GM03348 (cell line): Measurements from ENCODE around the gene NHLRC4.

Source experiments
- DNase-seq: peaks from one replicate; pipeline ENCODE4 v3.0.0; 2012; ENCODE audit warnings: low spot score

NHLRC4 gene, protein sequence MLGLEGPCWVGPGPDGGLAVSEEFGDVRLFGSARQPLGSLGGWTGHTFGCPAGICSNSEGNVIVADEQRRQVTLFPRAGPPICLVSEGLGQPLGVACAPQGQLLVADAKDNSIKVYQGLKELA

DNA sequence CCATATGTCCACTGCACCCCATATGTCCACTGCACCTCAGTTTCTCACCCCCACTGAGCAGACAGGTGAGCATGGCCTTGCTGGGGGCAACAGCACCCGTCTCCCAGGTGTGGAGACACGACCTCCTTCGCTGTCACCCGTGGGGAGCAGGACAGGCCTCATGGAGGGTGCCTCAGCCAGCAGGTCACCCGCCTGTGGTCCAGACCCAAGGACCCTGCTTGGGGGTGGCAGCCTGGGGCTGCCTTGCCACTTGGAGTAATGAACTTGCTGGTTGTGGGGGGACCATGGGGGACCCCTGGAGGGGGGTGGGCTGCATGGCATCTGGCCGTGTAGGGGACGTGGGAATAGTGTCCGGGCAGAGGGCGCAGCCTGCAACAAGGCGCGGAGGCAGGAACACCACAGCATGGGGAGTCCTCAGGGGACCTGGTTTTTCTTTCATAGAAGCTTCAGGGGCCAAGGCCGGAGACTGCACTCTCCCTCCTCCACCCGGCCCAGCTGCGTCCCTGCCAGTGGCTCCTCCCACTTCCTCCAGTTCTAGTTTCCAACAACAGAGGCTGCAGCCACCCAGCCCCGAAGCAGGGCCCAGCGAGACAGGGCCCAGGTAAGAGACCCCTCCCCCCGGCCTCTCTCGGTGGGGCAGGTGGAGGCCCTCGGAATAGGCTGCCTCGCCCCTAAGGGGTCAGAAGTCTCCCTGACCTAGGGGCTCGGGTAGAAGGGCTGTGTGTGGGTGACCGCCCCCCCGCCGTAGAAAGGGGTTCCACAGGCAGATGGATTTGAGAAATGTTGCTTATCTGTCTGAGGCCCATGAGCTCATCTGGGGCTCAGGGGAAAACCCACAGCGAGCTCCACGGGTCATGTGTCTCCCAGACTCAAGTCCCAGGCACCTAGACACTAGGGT is at the start of gene NHLRC4:
Gene NHLRC4, plus strand, starts transcription at position 531 of the 898 bp plus-strand sequence. CDS start 1,043 bp downstream, outside the sequence.
- peak; percentile 65 for DNase-seq

DNA sequence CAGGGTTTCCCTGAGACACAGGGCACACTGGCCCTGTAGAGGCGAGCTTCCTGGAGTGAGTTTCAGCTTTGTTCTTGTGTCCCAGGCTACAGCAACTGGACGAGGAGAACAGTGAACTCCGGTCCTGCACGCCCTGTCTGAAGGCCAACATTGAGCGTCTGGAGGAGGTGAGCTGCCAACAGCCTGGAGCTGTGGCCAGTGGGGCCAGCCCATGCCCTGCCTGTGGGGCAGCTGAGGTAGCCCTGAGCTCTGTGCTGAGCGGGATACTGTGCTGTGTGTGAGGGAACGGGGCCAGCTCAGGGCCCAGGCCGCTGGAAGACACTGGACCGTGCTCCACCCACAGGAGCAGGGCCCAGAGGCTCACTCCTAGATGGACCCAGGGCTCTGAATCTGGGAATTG is 47.9 kb upstream of the NHLRC4 start:
- no peak for DNase-seq

DNA sequence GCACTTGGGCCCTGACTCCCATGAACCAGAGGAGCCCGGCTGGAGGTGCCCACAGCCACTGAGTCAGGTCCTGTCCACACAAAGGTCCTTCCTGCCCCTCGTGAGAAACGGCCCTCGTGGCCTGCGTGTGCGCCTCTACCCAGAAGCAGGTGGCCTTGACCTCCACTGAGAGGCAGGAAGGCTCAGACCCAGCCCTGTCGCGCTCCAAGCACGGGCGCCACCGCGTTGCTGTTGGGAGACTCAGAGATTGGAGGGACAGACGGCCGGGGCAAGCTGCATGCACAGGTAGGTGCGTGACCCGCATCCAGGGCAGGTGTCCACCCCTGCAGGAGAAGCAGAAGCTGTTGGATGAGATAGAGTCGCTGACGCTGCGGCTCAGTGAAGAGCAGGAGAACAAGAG is 47.4 kb upstream of the NHLRC4 start:
- DNase-seq: no peak

DNA sequence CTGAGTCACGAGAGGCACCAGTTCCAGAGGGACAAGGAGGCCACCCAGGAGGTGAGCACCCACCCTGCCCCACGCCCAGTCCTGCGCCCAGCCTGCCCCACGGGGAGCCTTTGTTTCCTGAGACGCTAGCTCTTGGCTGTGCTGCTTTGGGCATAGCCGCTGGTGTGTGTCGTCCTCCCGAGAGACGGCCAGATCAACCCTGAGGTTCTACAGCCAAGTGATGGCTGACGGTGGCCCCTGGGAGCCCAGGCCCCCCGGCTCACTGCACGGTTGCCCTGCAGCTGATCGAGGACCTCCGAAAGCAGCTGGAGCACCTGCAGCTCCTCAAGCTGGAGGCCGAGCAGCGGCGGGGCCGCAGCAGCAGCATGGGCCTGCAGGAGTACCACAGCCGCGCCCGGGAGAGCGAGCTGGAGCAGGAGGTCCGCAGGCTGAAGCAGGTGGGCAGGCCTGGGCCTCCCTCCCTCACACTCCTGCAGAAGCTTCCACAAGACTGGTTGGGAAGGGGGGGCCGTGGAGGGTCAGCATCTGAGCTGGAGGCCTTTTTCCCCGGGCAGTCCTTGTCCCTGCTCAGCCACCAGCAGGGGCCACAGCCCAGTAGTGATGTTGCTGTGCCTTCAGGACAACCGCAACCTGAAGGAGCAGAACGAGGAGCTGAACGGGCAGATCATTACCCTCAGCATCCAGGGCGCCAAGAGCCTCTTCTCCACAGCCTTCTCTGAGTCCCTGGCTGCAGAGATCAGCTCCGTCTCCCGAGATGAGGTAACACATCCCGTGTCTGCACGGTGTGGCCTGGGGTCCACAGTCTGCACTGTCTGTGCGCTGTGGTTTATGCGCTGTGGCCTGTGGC is 46.7 kb upstream of the NHLRC4 start:
- no peak for DNase-seq

DNA sequence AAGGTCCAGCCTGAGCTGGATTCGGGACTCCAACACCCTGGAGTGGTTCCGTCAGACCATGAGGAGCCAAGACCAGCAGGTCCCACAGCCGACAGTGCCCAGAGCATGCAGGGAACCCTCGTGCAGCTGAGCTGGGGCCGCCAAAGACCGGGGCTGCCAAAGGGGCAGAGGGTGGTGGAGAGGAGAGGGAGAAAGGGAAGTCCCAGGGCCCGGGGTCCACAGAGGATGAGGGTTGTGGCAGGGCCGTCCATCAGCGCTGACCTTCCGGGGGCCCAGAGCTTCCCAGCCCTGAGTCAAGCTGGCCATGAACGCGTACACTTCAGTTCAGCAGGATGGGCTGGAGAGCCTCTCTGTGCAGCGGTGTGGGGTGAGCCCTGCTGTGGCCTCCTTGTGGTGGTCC is 46.0 kb upstream of the NHLRC4 start:
- no peak for DNase-seq

DNA sequence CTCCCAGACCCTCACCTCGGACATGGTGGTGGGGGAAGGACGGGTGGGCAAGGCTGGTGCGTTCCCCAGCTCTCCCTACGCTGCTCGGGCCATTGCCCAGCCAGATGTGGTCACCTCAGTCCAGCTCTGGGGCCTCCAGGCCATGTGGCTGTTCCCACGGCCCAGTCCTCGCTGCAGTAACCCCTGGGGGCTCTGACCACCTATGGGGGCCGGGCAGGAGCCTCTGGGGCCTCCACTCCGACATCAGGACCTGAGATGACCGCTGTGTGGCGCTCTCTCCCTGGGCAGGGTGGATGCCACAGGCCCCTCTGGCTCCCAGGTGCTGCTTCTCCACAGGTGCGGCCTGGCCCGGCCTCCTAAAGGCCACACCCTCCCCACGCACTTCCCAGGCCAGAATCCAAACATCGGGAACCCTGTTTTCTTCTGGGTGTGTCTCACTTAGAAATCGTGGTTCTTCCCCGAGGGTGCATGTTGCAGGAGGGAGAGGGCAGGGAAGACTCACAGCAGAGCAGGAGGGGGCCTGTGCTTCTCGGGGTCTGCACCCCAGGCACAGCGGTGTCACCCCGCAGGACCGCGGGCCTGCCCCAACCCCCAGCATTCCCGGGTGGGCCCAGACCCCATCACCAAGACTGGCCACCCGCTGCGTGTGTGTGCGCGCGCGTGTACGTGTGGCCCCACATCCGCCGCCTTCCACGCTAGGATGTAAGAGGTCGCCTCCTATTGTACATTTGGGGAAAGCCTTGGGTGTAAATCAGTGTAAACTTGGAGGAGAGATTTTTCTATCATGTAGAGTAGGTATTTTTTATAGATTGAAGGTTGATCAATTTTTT is 45.2 kb upstream of the NHLRC4 start:
- DNase-seq: no peak

DNA sequence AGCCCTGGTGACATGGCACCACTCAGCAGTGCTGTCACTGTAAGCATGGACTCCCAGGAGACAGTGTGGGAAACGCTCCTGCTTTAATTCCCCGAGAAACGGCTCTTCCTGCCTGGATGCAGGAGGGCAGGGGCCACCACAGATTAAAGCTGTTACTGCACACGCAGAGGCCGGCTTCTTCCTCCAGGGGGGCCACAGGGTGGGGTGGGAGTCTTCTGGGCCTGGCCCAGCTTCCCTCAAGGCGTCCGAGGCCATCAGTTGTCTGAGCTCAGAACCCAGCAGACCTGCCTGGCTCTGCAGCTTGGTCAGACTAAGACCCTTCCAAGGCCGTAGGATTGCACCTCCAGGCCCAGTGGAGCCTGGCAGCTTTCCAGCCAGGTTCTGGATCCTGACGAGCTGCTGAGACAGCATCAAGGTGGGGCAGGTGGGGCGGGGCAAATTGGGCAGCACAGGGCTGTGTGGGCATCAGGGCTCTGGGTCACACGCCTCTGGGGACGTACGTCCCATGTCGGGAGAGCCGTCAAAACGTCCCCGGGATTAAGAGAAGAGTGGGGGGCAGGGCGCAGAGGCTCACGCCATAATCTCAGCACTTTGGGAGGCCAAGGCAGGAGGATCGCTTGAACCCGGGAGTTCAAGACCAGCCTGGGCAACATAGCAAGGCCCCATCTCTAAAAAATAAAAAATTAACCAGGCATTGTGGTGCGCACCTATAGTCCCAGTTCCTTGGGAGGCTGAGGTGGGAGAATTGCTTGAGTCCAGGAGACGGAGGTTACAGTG is 44.3 kb upstream of the NHLRC4 start:
- no peak for DNase-seq

DNA sequence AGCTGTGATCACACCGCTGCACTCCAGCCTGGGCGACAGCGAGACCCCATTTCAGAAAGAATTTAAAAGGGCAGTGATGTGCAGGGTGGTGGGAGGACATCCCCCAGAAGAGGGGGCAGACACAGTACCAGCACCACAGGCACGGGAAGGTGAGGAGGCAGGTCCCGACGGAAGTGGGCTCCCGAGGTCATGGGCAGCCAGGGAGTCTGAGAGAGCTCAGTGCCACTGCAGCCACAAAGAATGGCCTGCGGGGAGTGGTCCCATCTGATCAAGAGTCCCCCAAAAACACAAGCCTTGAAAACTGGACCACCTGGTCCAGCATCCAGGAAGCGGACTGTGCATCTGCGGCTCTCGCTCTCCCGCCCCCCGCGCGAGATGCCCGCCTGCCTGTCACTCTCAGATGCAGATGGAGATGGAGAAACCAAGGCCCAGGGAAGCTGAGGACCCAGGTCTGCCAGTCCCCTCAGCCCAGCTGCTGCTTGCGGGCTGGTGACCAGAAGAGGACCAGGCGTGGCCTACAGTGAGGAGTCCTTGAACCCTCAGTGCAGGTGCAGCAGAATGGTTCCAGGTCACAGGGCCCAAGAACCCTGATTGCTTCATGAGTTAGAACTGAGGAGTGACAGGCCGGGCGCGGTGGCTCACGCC is 43.6 kb upstream of the NHLRC4 start:
- DNase-seq: no peak

DNA sequence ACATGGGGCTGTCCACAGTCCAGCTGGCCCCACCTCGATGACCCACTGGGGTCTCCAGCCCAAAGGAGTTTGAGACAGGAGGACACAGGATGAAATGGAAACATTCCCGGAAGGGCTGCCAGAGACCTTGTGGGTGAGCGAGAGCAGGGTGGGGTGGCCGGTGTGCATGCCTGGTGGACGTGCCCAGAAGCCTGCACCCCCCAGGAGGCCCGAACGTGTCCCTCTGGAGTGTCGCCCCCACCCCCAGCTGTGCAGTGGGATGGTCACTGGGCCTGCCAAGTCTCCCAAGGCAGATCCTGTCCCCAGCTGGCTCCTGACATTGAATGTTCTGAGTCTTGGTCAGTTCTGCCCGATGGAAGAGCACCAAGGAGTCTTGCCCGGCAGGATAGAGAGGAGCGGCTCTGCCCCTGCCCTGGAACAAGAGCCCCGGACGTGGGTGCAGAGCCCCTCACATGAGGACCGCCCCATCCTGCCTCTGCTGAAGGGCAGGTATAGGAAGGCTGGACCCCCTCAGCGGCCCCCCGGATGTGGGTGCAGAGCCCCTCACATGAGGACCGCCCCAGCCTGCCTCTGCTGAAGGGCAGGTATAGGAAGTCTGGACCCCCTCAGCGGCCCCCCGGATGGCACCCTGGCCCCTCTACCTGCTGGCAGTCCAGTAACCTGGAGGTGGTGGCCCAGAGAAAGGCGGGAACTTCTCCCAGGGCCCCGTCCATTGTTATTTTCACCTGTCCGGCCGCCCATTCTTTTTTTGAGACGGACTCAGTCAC is 42.3 kb upstream of the NHLRC4 start:
- DNase-seq: no peak

DNA sequence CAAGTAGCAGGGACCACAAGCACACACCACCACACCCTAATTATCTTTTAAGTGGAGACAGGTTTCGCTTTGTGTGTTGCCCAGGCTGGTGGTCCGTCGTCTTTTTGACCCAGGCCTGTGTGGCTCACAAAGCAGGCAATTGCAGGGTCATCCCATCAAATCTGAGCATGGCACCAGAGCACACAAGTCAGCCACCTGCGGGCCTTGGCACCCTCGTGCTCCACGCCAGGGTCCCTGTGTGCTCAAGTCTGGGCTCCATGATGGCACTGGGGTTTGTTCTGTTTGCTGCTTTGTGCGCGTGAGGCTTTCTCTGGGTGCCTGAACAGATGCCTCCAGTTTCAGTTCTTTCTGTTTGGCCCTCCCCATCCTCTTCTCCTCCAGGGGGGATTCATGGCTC is 41.7 kb upstream of the NHLRC4 start:
- DNase-seq: no peak

DNA sequence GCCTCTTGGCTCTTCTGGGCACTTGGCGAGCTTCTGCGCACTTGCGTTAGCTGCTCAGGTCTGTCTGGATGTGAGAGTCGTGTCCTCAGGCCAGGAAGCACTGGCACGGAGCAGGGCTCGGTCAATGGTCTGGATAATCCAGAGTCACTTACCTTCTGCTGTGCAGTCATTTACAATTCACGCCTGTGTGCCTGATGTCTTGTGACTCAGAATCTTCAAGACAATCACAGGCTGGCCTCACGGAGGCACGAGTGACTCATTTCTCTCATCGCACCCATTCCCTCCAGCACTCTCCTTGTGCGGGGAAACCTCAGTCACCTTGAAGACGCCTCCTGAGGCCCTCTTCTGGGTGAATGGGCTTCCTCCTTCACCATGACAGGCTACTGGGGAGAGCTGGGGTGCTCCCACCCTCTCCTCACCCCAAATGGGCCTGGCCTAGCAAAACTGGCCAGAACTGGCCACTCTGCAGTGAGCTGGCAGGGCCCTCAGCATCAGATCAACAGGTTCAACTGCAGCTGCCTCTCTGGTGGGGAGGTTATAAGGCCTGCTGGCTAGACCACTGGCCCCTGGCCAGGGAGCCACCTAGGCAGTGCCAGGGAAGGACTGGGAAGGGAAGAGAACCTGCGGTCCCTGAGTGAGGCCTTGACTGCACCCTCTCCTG is 41.2 kb upstream of the NHLRC4 start:
- peak; percentile 82 for DNase-seq

DNA sequence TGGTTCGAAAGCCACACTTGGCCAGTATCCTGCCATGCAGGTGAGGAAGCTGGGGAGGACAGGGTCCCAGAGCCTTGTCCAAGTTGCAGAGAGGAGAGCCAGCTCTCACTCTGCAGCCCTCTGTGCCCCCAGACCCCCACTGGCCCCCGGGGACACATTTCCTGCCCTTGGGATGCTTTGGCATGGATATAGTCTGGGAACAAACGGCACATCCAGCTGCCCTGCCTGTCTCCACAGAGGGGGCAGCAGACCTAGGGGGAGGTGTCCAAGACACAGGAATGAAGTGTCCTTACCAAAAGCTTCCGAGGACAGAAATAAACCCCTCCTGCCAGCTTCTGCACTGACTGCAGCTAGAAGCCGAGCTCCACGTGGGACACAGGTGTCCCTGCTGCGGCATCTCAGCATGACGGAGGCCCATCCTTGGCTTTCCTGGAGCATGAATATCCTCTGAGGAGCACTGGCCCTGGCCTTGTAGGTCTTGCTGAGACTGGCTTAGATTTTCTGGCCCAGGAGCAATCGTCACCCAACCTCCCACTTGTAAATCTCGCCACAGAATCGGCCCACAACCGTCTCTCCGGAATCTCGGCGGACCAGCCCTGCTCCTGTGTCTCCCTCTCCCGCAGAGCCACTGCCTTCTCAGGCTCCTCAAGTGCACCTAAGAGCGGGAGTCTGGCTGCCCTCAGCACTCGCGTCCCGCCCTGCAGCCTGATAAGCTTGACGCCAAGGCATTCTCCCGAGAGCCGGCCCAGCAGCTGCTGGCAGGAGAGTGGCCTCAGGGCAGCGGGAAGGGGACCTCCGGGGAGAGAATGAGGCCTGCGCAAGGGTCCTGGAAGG is 40.4 kb upstream of the NHLRC4 start:
- DNase-seq: peak; percentile 41

DNA sequence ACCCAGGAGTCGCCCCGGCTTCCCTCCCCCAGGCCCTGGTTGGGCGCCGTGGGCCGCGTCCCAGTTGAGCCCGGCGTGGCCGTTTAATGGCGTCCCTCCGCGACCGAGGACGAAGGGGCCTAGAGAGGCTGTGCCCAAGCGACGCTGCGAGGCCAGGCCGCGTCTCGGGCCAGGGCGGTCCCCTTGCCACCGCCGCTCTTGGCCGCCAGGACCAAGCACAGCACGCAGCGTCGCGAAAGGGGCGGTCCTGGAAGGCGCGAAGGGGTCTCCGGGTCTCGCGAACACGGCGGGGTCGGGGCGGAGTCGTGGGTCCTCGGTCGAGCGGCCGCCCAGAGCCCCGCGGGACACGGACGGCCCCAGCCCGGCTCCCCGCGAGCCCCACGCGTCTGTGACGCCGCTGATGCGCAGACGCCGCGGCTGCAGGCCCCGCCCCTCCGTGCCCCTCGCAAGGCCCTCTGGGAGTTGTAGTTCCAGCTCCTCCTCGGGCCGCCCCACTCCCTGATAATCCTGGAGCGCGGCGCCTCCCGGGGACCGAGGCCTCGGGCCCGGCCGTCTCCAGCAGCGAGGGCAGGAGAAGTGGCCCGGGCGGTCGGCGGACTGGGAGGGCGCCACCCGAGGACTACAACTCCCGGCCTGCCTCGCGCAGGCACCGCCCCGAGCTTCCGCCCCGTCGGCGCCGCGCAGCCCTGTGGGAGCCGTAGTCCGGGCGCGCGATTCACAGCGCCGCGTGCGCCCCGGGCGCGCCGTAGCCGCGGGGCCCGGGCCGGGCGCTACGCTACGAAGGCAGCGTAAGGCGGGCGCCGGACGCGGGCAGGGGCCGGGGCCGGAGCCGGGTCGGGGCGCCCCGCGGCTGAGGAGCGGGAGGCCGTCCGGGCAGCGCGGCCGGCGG is 39.5 kb upstream of the NHLRC4 start, which contains the start of gene CAPN15:
Gene CAPN15, plus strand, starts transcription at position 698 of the 889 bp plus-strand sequence. CDS start 19,127 bp downstream, outside the sequence.
- peak; percentile 96 for DNase-seq

DNA sequence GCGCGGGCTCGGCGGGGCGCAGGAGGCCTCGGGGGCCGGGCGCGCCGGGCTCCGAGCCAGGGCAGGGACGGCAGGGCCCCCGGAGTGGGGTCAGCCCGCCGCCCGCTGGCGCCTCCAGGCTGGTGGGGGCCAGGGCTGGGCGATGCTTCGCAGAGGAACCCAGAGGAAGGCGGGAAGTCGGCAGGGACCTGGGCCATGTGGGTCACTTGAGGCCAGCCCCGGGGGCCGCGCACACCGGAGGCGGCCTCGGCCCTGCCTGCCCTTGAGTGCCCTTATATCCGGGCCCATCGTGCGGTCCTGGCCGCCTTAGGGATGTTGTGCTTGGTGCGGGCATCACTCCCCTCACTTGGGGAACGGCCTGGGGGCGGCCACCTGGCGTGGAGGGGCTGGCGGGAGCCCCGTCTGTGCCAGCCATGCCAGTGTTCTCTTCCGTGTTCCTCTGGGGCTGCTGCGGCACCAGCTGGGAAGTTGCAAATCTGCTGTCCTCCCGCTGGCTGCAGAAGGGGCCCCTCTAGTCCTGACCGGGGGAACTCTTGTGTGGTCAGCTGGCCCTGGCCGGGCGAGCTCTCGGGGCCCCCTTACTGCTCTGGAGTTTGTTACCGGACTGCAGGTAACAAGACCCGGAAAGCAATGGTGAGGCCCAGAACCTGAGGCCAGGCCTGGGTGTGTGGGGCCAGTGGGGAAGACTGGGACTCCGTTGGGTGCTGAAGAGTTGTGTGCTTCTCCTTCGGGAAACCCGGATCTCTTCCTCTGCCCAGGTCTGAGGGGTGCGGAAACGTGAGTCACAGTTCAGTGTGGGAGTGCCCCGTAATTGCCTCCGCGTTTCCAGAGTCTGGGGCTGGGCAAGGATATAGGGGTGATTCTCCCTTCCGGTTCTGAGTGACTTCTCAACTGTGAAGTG is 38.4 kb upstream of the NHLRC4 start:
- peak; percentile 79 for DNase-seq

DNA sequence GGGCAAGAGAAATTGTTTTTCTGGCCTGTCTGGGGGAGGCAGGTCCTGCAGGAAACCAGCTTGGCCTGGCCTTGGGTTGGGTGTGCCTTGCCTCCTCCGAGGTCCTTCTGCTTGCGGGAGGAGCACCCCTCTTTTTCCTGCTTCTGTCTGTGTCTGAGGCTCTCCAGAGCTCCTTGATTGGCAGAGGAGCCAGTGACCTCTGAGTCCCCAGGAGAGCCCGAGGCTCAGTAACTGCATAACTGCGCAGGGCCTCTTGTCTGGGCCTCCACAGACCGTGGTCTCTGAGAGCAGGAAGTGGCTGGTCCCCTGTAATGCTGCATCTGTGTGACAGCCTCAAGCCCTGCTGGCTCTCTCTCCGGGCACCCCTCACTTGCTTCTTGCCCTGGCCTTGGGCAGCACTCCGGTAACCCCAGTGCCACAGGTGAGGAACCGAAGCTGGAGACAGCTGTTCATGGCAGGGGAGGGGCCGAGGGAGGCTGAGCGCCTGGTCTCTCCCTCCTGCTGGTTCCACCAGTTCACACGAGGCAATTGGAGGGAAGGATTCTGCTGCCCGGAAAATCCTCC is 37.7 kb upstream of the NHLRC4 start:
- no peak for DNase-seq
